Stimulated activated CD4-positive, alpha-beta T cell treated with anti-CD3 and anti-CD28 coated beads, Interleukin-1b, Interleukin-23, amount 100 ng/mL, for 1 hour (primary cell): Measurements from ENCODE around the gene HAO2.
"Not testable (repeated sequence)": the region's sequence is repeated elsewhere in the genome, so short reads cannot be mapped to it uniquely, and the experiment has no call there.

ENCODE experiments used
- DNase-seq, 2 donors: peaks; one replicate each; pipeline ENCODE4 v3.0.0-alpha.2; 2020; ENCODE audit warnings: low read depth in 2 of 2

The HAO2 gene

DNA sequence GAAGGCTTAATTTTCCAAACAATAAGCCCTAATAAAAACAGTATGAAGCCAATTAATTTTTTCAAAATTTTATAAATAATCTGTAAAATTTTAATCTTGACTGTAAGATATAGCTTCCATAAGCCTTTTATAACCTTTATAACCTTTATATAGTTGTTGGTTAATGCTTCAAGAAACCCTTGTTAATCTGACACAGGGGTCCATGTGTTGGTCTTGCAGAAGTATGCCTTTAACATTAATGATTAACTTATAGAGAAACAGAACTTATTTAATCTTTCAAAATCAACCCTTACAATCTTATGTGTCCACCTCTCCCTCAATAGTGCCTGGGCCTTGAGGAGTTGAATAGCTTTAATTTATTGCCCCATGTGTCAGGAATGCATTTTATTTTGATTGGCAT, 23.2 kb upstream of the HAO2 start:
- DNase-seq = no peak

DNA sequence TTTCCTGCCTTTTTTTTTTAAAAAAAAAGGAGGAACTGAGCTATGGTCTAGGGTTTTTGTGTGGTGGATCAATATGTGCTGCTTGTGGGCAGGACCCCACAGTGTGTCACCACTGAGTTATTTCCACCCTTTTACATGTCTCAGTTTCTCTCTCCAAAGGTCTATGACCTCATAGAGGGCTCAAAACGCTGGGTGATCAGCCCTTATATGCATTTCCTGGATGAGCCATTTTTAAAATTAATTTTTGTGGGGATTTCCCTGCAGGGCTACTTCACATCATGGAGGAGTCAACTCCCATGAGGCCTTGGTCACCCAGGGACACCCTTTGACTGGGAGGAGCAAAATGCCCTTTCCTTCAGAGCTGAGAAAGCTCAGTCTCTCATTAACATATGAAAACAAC, 20.7 kb upstream of the HAO2 start:
- no peak for DNase-seq

DNA sequence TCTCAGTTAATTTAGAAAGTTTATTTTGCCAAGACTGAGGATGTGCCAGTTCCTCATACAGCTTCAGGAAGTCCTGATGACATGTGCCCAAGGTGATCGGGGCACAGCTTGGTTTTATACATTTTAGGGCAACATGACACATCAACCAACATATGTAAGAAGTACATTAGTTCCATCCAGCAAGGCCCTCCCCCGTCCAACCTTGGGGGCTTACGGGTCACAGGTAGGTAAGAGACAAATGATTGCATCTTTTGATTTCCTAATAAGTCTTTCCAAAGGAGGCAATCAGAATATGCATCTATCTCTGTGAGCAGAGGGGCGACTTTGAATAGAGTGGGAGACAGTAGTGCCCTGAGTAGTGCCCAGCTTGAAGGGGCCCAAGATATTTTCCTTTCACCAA, 19.6 kb upstream of the HAO2 start:
- DNase-seq = no peak

DNA sequence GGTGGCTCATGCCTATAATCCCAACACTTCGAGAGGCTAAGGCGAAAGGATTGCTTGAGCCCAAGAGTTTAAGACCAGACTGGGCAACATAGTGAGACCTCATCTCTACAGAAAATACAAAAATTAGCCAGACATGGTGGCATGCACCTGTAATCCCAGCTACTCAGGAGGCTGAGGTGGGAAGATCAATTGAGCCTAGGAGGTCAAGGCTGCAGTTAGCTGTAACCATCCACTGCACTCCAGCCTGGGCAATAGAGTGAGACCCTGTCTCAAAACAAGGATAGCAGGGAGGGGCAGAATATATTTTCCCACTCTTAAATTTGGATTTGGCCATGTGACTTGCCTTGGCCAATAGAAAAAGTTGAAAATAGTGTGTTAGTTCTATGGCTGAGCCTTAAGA, 17.7 kb upstream of the HAO2 start:
- not testable (repeated sequence) for DNase-seq

DNA sequence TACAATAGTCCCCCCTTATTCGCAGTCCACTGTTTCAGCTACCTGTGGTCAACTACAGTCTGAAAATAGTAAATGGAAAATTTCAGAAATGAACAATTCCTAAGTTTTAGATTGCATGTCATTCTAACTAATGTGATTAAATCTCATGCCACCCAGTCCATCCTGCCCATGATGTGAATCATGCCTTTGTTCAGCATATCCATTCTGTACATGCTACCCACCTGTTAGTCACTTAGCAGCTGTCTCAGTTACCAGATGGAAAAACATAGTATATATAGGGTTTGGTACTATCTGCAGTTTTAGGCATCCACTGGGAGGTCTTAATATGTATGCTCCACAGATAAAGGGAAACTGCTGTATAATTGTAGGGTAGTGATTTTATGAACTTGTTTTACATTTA, 16.6 kb upstream of the HAO2 start:
- no peak for DNase-seq

DNA sequence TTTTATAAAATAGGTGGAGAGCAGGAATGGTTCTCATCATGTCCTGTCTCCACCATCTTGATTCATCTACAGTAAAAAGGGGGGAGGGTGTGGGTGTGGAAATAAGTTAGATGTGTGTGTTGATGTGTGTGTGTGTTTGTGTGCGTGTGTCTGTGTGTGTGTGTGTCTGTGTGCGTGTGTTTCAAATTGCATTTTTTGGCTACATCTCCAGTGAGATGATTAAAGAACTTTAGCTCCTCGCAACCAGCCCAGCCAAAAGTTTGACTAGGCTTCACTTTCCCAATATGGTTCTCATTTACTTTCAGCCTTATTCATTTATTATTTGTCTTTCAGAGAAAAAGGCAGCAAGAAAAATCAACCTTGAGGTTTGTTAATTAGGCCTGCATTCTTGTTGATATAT, 14.7 kb upstream of the HAO2 start:
- no peak for DNase-seq

DNA sequence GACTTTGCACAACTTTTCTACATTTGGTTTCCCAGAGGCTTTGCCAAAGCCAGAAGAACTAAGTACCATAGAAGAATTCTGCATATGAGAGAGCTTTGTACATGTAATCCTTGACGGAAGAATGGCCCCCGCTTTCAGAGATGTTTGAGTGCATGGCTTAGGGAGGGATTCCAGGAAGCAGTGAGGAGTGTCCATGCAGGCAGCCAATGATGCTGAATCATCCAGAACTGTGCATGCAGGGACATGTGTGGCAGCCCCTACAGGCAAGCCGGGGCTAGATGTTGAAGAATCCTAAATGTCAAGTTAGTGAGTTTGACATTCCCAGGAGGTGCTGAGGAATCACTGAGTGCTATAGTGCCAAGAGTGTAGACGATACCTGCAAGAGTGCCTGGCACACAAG, 9.9 kb upstream of the HAO2 start:
- no peak for DNase-seq

DNA sequence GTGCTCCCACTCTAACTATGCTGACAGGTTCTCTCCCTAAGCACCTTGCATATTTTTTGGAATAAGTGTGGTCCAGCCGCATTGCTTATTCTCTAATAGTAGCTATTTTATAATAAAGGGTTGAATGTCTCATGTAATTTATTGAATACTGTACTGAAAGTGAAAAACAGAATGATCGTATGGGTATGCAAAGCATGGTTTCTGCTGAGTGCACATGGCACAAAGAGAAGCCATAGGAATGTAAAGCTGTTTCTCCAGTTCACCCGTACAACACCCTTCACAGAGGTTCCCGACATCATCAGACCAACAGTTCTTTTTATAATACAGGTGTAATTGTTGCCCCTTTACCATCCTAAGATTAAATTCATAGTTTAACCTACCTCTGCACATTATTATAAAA, 8.9 kb upstream of the HAO2 start:
- DNase-seq = no peak

DNA sequence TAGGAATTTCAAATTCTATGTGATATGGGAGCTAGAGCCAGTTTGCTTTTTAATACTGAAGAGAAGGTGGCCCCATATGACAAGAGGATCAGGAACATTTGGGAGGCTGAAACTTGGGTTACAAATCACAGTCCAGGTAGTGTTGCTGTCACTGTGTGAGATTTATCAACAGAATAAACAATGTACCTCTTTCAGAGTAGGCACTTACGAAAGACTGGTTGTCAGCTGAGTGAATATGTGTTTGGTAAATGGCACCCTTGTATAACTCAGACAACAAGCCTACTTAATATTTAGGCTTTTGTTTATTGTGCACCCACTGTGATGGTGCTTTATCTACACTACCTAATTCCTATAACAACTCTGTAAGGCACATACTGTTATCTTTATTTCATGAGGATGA, 7.4 kb upstream of the HAO2 start:
- DNase-seq = no peak

DNA sequence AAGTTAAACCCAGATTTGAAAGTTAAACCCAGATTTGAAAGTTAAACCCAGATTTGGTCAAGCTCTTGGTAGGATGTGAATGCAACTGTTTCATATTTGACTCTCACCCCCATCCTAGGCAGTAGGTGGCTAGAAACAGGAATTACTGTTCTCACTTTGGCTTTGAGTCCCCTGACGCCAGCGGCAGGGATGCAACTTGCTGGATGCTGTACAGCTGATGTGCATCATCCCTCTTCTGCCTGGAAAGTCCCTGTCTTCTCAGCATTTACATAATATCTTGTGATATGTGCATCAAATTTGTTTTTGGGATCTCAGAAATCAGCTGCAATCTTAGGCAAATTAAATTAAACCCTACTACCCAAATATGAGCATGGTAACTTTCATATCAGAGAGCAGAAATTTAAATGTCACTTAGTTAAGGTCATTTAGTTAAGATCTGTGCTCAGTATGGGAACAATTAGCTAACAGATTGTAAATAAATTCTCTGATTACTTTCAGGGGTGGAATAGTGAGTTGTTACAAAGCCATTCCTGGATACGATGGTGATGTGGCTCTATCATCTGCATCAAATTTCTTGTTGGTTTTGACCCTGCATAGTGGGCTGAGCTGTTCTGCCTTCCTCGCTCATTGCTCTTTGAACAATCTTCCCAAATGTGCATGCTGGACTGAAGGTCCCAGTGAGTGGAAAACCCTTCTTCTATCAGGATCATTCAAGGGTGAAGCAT, 6.8 kb upstream of the HAO2 start:
- DNase-seq = no peak

DNA sequence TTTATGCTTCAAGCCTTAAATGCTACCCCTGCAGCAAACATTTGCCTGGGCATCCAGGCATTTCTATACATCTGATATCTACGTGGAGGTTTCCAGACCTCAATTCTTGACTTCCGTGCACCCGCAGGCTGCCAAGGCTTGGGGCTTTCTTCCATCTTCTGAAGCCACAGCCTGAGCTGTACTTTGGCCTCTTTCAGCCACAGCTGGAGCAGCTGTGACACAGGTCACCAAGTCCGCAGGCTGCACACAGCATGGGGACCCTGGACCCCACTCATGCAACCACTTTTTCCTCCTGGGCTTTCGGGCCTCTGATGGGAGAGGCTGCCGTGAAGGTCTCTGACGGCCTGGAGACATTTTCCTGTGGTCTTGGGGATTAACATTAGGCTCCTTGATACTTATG, 5.4 kb upstream of the HAO2 start:
- DNase-seq = no peak

DNA sequence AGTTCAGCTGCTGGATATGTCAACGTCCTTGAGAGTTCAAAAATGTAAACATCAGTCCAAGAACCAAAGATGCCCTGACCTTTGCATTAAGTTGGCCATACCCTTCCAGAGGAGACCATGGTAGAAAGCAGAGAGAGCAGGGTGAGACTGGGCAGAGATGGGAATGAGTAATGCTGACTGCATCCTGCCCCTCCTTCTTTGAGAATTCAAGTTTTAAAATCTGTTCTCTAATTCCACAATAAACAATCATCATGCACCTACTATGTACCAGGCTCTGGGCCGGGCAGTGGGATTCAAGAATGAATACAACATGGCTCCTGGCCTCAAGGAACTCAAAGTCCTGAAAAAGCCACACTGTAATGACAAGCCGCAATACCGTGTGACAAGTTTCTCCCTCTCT, 3.9 kb upstream of the HAO2 start:
- DNase-seq = no peak

DNA sequence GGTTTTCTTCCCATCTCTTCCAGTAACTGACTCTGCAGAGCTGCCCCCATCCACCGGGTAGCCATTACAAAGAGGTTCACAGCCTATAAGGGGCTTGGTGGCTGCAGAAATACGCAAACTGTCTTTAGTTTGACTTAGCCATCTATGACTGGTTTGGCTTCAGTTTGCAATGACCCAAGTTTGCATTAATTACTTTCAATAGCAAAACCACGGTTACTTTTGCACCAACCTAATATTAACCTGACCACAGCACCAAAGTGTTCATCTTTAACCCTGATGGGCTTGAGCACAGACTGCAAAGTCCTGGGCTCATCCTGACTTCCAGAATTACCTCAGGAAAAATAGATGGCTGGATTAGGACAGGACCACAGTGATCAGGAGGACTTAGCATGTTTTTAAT, 2.2 kb upstream of the HAO2 start:
- DNase-seq = no peak

DNA sequence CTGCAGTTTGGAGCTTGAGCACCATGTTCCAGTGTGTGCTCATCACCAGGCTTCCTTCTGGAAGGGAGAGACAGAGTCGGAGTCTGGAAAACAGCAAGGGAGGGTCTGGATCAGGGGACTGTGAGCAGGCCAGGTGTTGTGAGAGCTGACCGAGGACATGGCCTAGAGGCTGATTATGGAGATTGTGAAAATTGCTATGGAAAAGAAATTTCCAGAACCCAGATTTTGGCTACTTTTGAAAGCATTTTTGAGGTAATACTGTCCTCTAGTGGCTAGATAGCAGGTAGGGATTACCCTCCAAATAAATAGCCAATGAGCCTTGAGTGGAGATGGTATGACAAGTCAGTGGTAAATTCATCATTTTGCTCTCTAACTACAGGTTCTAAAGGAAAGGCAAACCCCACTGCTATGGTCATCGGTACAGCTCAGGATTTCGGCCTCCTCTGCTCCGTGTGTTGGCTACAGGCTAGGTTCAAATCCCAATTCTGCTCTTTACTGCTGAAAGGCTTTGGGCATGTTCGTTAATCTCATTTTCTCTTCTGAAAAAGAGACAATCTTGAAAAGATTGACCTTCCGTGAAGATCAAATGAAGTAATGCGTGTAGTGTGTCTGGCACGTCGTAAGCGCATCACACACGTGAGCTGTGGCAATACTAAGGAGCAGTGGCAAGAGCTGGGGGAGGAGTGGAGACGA, 1.0 kb upstream of the HAO2 start:
- DNase-seq = no peak

DNA sequence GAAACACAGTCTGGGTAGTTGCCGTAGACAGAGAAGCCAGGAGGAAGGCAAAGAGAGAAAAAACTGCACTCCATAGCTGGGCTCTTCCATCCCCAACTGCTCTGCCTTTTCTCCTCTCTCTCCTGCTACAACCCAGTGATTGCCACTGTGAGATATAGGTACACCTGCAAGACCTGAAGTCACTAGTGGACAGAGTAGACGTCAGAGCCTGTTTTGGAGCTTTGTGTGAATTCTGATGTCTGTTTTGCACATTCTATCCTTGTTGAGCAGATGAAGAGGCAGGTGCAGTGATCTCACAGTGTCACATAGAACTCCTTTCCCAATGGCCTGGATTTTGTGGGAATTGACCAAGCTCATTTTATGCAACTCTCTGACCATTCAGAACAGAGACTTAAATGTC, 2.2 kb downstream of the HAO2 start:
- DNase-seq = no peak

DNA sequence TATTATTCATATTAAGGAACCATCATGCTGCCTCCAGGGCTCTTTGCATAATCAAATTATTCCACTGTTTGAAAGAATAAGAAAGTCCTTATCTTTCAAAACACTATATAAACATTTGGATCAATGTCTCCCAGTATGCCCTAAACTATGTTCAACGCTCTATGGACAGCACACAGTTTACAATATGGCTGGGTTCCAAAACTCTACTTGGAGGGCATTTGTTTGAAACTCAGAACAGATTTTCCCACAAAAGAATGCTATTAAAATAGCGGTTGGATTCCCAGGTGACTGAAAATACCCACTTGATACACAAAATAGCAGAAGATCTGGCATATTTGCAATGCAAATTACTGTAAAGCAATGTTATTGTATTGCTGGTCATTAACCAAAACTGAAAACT, 3.2 kb downstream of the HAO2 start:
- DNase-seq = no peak

DNA sequence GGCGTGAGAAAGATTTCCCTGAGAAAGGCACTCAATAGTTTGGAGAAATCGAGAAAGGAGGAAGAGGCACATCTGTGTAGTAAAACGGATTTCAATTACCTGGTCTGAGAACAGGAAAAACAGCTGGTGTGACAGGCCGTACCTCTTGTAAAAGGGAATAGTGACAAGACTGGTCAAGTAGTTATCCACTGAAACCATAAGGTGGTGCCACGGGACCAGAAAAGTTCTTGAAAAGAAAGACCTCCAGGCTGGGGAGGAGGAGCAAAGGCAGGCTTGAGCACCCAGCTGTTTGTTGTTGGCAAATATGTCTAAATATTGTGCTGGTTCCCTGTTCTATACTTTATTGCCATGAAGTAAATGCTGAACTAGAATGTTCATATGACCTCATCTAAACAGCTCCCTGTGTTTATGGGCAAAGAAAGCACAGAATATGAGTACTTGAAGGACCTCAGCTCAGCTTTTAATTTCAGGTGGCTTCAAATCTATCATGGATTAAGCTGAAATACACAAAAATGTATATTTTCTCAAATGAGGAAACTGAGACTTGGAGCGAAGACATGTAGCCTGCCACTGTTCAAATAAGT, 4.0 kb downstream of the HAO2 start:
- DNase-seq = no peak

DNA sequence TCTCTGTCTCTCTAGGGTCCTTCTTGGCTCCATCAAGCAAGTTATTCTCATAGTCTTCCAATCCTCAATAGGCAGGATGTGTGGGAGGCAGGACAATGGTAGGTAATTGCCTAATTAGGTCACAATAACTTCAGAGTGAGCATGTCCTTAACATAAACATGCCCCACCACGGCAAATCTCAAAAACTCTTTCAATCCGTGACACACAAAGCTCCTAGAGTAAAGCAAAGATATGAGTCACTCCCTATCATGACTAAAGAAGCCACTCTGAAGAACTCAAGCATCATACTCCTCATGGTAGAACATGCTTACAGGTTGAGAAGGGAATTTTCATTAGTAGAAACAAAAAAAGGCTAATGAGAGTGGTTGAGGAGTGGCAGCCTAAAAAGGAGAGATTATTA, 4.9 kb downstream of the HAO2 start:
- DNase-seq = no peak

DNA sequence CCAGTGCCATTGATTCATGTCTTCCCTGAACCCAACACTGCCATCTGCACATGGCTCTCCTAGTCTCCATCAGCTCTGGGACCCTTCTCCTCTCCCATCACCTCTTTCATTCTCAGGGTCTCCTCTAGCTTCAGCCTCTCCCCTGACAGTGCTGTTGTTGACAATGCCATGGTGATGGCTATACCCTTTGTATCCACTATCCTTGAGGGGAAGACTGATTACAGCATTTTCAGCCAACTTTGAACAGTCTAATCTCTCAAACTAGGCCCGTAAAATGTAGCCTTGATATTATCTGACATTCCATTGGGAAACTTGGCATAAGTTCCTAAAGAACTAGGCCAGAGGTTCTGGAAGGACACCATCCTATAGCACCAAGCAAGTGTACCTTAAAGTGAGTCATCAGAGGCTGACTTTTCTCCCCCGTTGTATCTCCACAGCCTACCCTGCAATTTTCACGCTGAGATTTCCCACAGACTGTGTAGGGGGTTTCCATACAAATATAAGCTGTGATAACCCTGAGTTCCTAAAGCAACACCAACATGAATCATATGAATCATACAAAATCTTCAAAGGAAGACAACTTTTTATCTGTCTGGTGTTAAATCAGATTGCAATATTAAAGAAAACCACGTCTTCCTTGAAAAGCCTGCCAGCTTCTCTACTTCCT, 5.8 kb downstream of the HAO2 start:
- no peak for DNase-seq

DNA sequence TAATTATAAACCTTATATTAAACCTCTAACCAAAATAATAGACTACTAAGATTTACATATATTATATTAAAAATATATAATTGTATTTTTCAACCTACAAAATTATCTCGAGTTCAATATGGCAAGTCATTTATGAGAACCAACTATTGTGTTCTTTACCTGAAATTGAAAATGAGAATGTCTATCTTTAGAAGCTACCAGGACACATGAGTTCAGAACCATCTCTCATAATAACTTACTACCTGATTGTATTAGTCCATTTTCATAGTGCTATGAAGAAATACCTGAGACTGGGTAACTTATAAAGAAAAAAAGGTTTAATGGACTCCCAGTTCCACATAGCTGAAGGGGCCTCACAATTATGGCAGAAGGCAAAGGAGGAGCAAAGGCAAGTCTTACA, 6.8 kb downstream of the HAO2 start:
- DNase-seq = no peak

DNA sequence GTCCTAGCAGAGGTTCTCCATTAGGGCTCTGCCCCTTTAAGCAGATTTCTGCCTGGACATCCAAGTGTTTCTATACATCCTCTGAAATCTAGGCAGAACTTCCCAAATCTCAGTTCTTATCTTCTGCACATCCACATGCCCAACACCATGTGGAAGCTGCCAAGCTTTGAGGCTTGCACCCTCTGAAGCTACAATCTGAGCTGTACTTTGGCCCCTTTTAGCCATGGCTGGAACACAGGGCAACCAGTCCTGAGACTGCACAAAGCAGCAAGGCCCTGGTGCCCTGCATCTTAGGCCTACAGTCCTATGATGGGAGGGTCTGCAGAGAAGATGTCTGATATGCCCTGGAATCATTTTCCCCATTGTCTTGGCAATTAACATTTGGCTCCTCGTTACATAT, 8.0 kb downstream of the HAO2 start:
- no peak for DNase-seq

DNA sequence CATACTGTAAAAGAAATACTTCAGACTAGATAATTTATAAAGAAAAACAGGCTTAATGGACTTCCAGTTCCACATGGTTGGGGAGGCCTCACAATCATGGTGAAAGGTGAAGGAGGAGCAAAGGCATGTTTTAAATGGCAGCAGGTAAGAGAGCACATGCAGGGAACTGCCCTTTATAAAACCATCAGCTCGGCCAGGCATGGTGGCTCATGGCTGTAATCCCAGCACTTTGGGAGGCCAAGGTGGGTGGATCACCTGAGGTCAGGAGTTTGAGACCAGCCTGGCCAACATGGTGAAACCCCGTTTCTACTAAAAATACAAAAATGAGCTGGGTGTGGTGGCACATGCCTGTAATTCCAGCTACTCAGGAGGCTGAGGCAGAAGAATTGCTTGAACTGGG, 9.0 kb downstream of the HAO2 start:
- DNase-seq = not testable (repeated sequence)

DNA sequence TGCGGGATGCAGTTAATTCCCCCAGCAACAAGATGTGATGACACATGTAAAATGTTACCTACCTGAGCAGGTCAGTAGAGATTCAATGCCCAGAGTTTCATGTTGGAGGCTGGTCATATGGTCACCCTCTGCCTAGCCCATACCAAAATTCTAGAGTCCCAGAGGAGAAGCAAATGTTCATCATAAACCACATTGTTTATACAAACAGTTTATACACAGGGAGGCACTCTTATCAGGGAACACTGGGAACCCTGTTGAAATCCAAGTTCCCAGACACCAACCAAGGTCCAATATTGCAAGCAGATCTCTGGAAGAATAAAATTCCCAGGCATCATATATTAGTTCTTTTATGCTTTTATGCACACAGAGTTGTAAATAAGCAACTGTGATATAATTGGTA, 10.5 kb downstream of the HAO2 start:
- DNase-seq = no peak
